Lower leg skin (tissue), 4 donors: ENCODE results near the gene MAFB. TPM values are rescaled to one million over a fixed set of nuclear protein-coding genes. Genes with fewer than 3 reads are reported as not detected.

ENCODE experiments used
- DNase-seq, 2 donors: peaks; one replicate each; pipeline ENCODE4 v3.0.0-alpha.2; 2019; ENCODE audit warnings: low spot score in 2 of 2
- H3K4me3 ChIP-seq: fragments of 200-600 bp; sonication (generic); 2 replicates; pipeline ENCODE4 v1.5.1; 2017; ENCODE audit warnings: mild to moderate bottlenecking, low read depth; ENCODE audit not compliant: poor library complexity, severe bottlenecking
- CTCF ChIP-seq, 3 donors: fragments of 450-650 bp; IDR thresholded peaks; one replicate each; pipeline ENCODE4 v1.5.1; 2016; ENCODE audit warnings: antibody characterized with exemption in 3 of 3, mild to moderate bottlenecking in 3 of 3, moderate library complexity in 2 of 3
- POLR2A ChIP-seq, 2 donors: fragments of 450-650 bp; IDR thresholded peaks; one replicate each; pipeline ENCODE4 v1.6.1; 2016 to 2017; ENCODE audit warnings: antibody characterized with exemption in 2 of 2, mild to moderate bottlenecking in 1 of 2, moderate library complexity in 1 of 2
- WGBS, 2 donors: methylation state at CpG; one replicate each; pipeline ENCODE4 v1.1.5; 2018; 5-methylcytosine and 5-hydroxymethylcytosine counted together
- intact Hi-C: fragments of 100-400 bp; cut with DNase I; formaldehyde crosslinking; loops from one replicate; pipeline ENCODE4 v1.15.0; 2023; ENCODE audit warnings: low total_unique reads
- total RNA-seq, 4 donors: library from RNA; depleted of rRNA; stranded (reverse); fragments of >200 nt; gene quantifications; one replicate each; pipeline ENCODE4 v1.1.0, GENCODE V29; 2016

MAFB gene
- total RNA-seq, 4 donors from 2014 or later = 40.4 to 96.8 (median 60.8) TPM

- WGBS, 2 donors = 86 to 95% methylated on average over 7 of the region's 7 CpGs
- DNase-seq = no peak
- intact Hi-C loops = no loop called here
- TF ChIP-seq POLR2A (IDR thresholded peaks at IDR 0.05) (no peak), CTCF (IDR thresholded peaks at IDR 0.05) (no peak)
- H3K4me3 ChIP-seq = no peak overlapping the region
Observed at GRCh38 chr20:40668449-40669228, 20.4 kb downstream of the MAFB start.

GRCh38 chr20:40667503-40667902 lies 21.5 kb downstream of the MAFB start:
- 92 to 93% methylated on average over 3 of the region's 3 CpGs for WGBS, 2 donors
- TF ChIP-seq POLR2A (IDR thresholded peaks at IDR 0.05) (no peak), CTCF (IDR thresholded peaks at IDR 0.05) (peak in 1 of 3 donors; percentile 15)
- intact Hi-C loops = no loop called here
- no peak overlapping the region for H3K4me3 ChIP-seq
- DNase-seq = no peak

- TF ChIP-seq CTCF (IDR thresholded peaks at IDR 0.05) (no peak), POLR2A (IDR thresholded peaks at IDR 0.05) (no peak)
- no peak overlapping the region for H3K4me3 ChIP-seq
- intact Hi-C loops = no loop called here
- WGBS, 2 donors = 91 to 96% methylated on average over 9 of the region's 9 CpGs
- DNase-seq = no peak
Observed at GRCh38 chr20:40666336-40666735, 22.7 kb downstream of the MAFB start.

GRCh38 chr20:40664891-40665290 lies 24.1 kb downstream of the MAFB start:
- 92 to 95% methylated on average over 5 of the region's 5 CpGs for WGBS, 2 donors
- TF ChIP-seq POLR2A (IDR thresholded peaks at IDR 0.05) (no peak), CTCF (IDR thresholded peaks at IDR 0.05) (no peak)
- intact Hi-C loops = no loop called here
- no peak overlapping the region for H3K4me3 ChIP-seq
- no peak for DNase-seq

- TF ChIP-seq POLR2A (IDR thresholded peaks at IDR 0.05) (no peak), CTCF (IDR thresholded peaks at IDR 0.05) (no peak)
- 64% methylated on average over 13 to 14 of the region's 14 CpGs for WGBS, 2 donors
- no peak overlapping the region for H3K4me3 ChIP-seq
- intact Hi-C loops = no loop called here
- no peak for DNase-seq
Observed at GRCh38 chr20:40663991-40664880, 24.8 kb downstream of the MAFB start.
